Naive thymus-derived CD4-positive, alpha-beta T cell (primary cell): ENCODE measurements around the gene CCSER1. TPM values are rescaled to one million over a fixed set of nuclear protein-coding genes. Genes with fewer than 3 reads are reported as not detected.
A peak's percentile ranks its signal among the peaks of the same experiment; 100 is the strongest.

Source experiments
- ATAC-seq: fragments of 150-1000 bp; cut with Tn5 transposase; 2 replicates; pipeline ENCODE4 v1.10.0; 2021; ENCODE audit warnings: mild to moderate bottlenecking, moderate library complexity
- CTCF ChIA-PET: fragments of 350-600 bp; sonication (Branson Sonifier 250); formaldehyde crosslinking; loops from one replicate; lab custom pipeline; 2021; ENCODE audit warnings: antibody characterized with exemption; lab: Charles Lee
- POLR2A ChIA-PET: fragments of 350-600 bp; sonication (Branson Sonifier 250); formaldehyde crosslinking; loops from one replicate; lab custom pipeline; 2021; ENCODE audit warnings: antibody characterized with exemption, inconsistent platforms; lab: Charles Lee
- DNase-seq, 9 donors: peaks; one replicate each; pipeline versions ENCODE4 v3.0.0 to v3.0.0-alpha.2; 2020 to 2022; ENCODE audit warnings: mixed read lengths in 1 of 9
- H3K27ac ChIP-seq: one replicate; pipeline ENCODE4 v1.7.0; 2013; ENCODE audit warnings: mild to moderate bottlenecking, low read depth, low read length, moderate library complexity
- H3K27me3 ChIP-seq, 2 donors: one replicate each; pipeline ENCODE4 v1.7.0; 2013; ENCODE audit warnings: low read length in 2 of 2, mild to moderate bottlenecking in 2 of 2, moderate library complexity in 2 of 2; ENCODE audit not compliant: control insufficient read depth in 2 of 2, insufficient read depth in 2 of 2
- H3K36me3 ChIP-seq, 3 experiments: 1 replicate in 2 of 3; 2 replicates in 1 of 3; pipeline ENCODE4 v1.7.0; 2013; ENCODE audit warnings: low read length in 3 of 3, mild to moderate bottlenecking in 3 of 3, moderate library complexity in 1 of 3; ENCODE audit not compliant: insufficient read depth in 3 of 3, control insufficient read depth in 2 of 3
- H3K4me1 ChIP-seq, 2 donors: one replicate each; pipeline ENCODE4 v1.7.0; 2013; ENCODE audit warnings: low read length in 2 of 2, mild to moderate bottlenecking in 2 of 2, moderate library complexity in 1 of 2; ENCODE audit not compliant: control insufficient read depth in 2 of 2, insufficient read depth in 2 of 2
- H3K4me3 ChIP-seq: 2 replicates; pipeline ENCODE4 v1.7.0; 2013; ENCODE audit warnings: mild to moderate bottlenecking, low read length
- H3K9me3 ChIP-seq, 3 experiments: 1 replicate in 2 of 3; 2 replicates in 1 of 3; pipeline ENCODE4 v1.7.0; 2013; ENCODE audit warnings: low read length in 3 of 3; ENCODE audit not compliant: control insufficient read depth in 2 of 3
- H3K27ac Mint-ChIP-seq, 9 donors: one replicate each; pipeline ENCODE4 v1.8.0; 2020 to 2022; ENCODE audit warnings: mixed read lengths in 9 of 9, mild to moderate bottlenecking in 8 of 9, moderate library complexity in 5 of 9, inconsistent platforms in 2 of 9
- H3K27me3 Mint-ChIP-seq, 5 donors: one replicate each; pipeline ENCODE4 v1.8.0; 2021 to 2022; ENCODE audit warnings: mixed read lengths in 5 of 5, mild to moderate bottlenecking in 1 of 5
- H3K36me3 Mint-ChIP-seq, 5 donors: one replicate each; pipeline ENCODE4 v1.8.0; 2020 to 2022; ENCODE audit warnings: mixed read lengths in 5 of 5, mild to moderate bottlenecking in 3 of 5, inconsistent platforms in 1 of 5
- H3K4me1 Mint-ChIP-seq, 7 donors: one replicate each; pipeline ENCODE4 v1.8.0; 2020 to 2022; ENCODE audit warnings: mixed read lengths in 7 of 7, mild to moderate bottlenecking in 3 of 7, inconsistent platforms in 1 of 7
- H3K4me3 Mint-ChIP-seq, 10 donors: one replicate each; pipeline ENCODE4 v1.8.0; 2020 to 2022; ENCODE audit warnings: mild to moderate bottlenecking in 10 of 10, mixed read lengths in 10 of 10, moderate library complexity in 6 of 10, inconsistent platforms in 2 of 10
- H3K9me3 Mint-ChIP-seq, 11 donors: one replicate each; pipeline ENCODE4 v1.8.0; 2020 to 2022; ENCODE audit warnings: mixed read lengths in 11 of 11, mild to moderate bottlenecking in 4 of 11, inconsistent platforms in 1 of 11, moderate library complexity in 1 of 11
- intact Hi-C, 2 donors: fragments of 100-400 bp; cut with micrococcal nuclease; formaldehyde crosslinking; loops; one replicate each; pipeline ENCODE4 v1.15.1; 2023
- polyA plus RNA-seq, 2 donors: library from polyadenylated mRNA; unstranded; fragments of 300-500 nt; fragmentation: Illumina TruSeq; gene quantifications; one replicate each; pipeline ENCODE4 v1.2.3, GENCODE V29; 2021
- total RNA-seq, 6 experiments: library from RNA in 5 of 6; stranded (reverse) in 5 of 6; gene quantifications; 1 replicate in 5 of 6; 2 replicates in 1 of 6; pipeline ENCODE4 v1.2.3 and lab custom pipeline; 2021 to 2026

Gene CCSER1
- total and polyA plus RNA-seq, 7 experiments from 2014 or later = 0.30 to 4.0 (median 1.4) TPM; not detected in 3

GRCh38 chr4:90124276-90124675 lies 2.9 kb upstream of the CCSER1 start:
- CTCF ChIA-PET = no interaction called here
- Mint-ChIP-seq H3K27ac (no peak overlapping the region), H3K27me3 (peaks cover 40 to 52% (median 42%) of the 10 kb centered on the region in 5 donors), H3K4me3 (no peak overlapping the region), H3K4me1 (peaks cover 4 to 24% (median 22%) of the 10 kb centered on the region in 7 donors), H3K9me3 (no peaks in the 10 kb centered on the region), H3K36me3 (peaks cover 0 to 3% (median 0%) of the 10 kb centered on the region in 5 donors)
- intact Hi-C loops = no loop called here
- H3K36me3 ChIP-seq = no peaks in the 10 kb centered on the region
- no peaks in the 10 kb centered on the region for H3K9me3 ChIP-seq
- no peak for ATAC-seq
- no peak overlapping the region for H3K4me3 ChIP-seq
- DNase-seq = no peak
- H3K4me1 ChIP-seq = no peaks in the 10 kb centered on the region
- no peaks in the 10 kb centered on the region for H3K27me3 ChIP-seq
- POLR2A ChIA-PET = no interaction called here
- no peak overlapping the region for H3K27ac ChIP-seq

GRCh38 chr4:90126805-90127204 lies 389 bp upstream of the CCSER1 start:
- no peak overlapping the region for H3K27ac ChIP-seq
- ChIA-PET POLR2A (no interaction called here), CTCF (no interaction called here)
- H3K27ac Mint-ChIP-seq = no peak overlapping the region
- no peaks in the 10 kb centered on the region for H3K36me3 ChIP-seq
- no peaks in the 10 kb centered on the region for H3K4me1 ChIP-seq
- peaks cover 47 to 56% (median 51%) of the 10 kb centered on the region in 5 donors for H3K27me3 Mint-ChIP-seq
- H3K4me1 Mint-ChIP-seq = peaks cover 4 to 25% (median 22%) of the 10 kb centered on the region in 7 donors
- ATAC-seq (no peak), DNase-seq (no peak)
- peaks cover 0 to 2% (median 0%) of the 10 kb centered on the region in 11 donors for H3K9me3 Mint-ChIP-seq
- intact Hi-C loops = no loop called here
- no peaks in the 10 kb centered on the region for H3K27me3 ChIP-seq
- peak overlapping the region; percentile 4 to 82 (median 68) for H3K4me3 Mint-ChIP-seq
- H3K9me3 ChIP-seq = no peaks in the 10 kb centered on the region
- peaks cover 0 to 3% (median 0%) of the 10 kb centered on the region in 5 donors for H3K36me3 Mint-ChIP-seq
- no peak overlapping the region for H3K4me3 ChIP-seq

GRCh38 chr4:90127706-90128345 lies 632 bp downstream of the CCSER1 start:
- H3K4me1 ChIP-seq = no peaks in the 10 kb centered on the region
- Mint-ChIP-seq H3K4me3 (peak overlapping the region; percentile 67 to 83 (median 79)), H3K36me3 (peaks cover 0 to 3% (median 0%) of the 10 kb centered on the region in 5 donors), H3K27me3 (peaks cover 50 to 58% (median 53%) of the 10 kb centered on the region in 5 donors), H3K27ac (no peak overlapping the region), H3K9me3 (peaks cover 0 to 2% (median 0%) of the 10 kb centered on the region in 11 donors), H3K4me1 (peaks cover 4 to 25% (median 22%) of the 10 kb centered on the region in 7 donors)
- DNase-seq (no peak), ATAC-seq (peak; percentile 32)
- H3K9me3 ChIP-seq = no peaks in the 10 kb centered on the region
- H3K36me3 ChIP-seq = no peaks in the 10 kb centered on the region
- ChIA-PET POLR2A (no interaction called here), CTCF (no interaction called here)
- intact Hi-C loops = no loop called here
- no peak overlapping the region for H3K4me3 ChIP-seq
- no peaks in the 10 kb centered on the region for H3K27me3 ChIP-seq
- H3K27ac ChIP-seq = no peak overlapping the region

- H3K27me3 ChIP-seq = no peaks in the 10 kb centered on the region
- no peaks in the 10 kb centered on the region for H3K36me3 ChIP-seq
- H3K4me3 ChIP-seq = no peak overlapping the region
- H3K4me1 ChIP-seq = no peaks in the 10 kb centered on the region
- intact Hi-C loops = no loop called here
- Mint-ChIP-seq H3K27ac (peak overlapping the region in 1 of 9 donors; percentile 36), H3K4me1 (peaks cover 4 to 25% (median 22%) of the 10 kb centered on the region in 7 donors), H3K4me3 (peak overlapping the region; percentile 39 to 79 (median 71)), H3K27me3 (peaks cover 44 to 56% (median 53%) of the 10 kb centered on the region in 5 donors), H3K9me3 (peaks cover 0 to 2% (median 0%) of the 10 kb centered on the region in 11 donors), H3K36me3 (peaks cover 0 to 3% (median 0%) of the 10 kb centered on the region in 5 donors)
- H3K27ac ChIP-seq = no peak overlapping the region
- DNase-seq = peak in 1 of 9 donors; percentile 1
- ATAC-seq = no peak
- POLR2A ChIA-PET = no interaction called here
- H3K9me3 ChIP-seq = no peaks in the 10 kb centered on the region
- CTCF ChIA-PET = no interaction called here
Measured at GRCh38 chr4:90128961-90129495, 1.8 kb downstream of the CCSER1 start.

GRCh38 chr4:90130076-90130475 lies 2.9 kb downstream of the CCSER1 start:
- Mint-ChIP-seq H3K27me3 (peaks cover 40 to 54% (median 47%) of the 10 kb centered on the region in 5 donors), H3K27ac (no peak overlapping the region)
- ATAC-seq = no peak

GRCh38 chr4:90137555-90137954 lies 10.4 kb downstream of the CCSER1 start:
- Mint-ChIP-seq H3K4me1 (no peaks in the 10 kb centered on the region), H3K4me3 (no peak overlapping the region), H3K27me3 (peaks cover 0 to 4% (median 0%) of the 10 kb centered on the region in 5 donors), H3K36me3 (no peaks in the 10 kb centered on the region), H3K9me3 (no peaks in the 10 kb centered on the region), H3K27ac (no peak overlapping the region)
- CTCF ChIA-PET = no interaction called here
- intact Hi-C loops = no loop called here
- Histone ChIP-seq H3K27ac (no peak overlapping the region), H3K36me3 (no peaks in the 10 kb centered on the region), H3K4me3 (no peak overlapping the region), H3K4me1 (no peaks in the 10 kb centered on the region), H3K27me3 (no peaks in the 10 kb centered on the region), H3K9me3 (no peaks in the 10 kb centered on the region)
- no peak for DNase-seq
- ATAC-seq = no peak
- POLR2A ChIA-PET = no interaction called here

More at GRCh38 chr4:90130076-90130475, 2.9 kb downstream of the CCSER1 start:
- H3K4me3 Mint-ChIP-seq = no peak overlapping the region
- H3K36me3 ChIP-seq = no peaks in the 10 kb centered on the region
- no peaks in the 10 kb centered on the region for H3K27me3 ChIP-seq
- no peaks in the 10 kb centered on the region for H3K4me1 ChIP-seq
- POLR2A ChIA-PET = no interaction called here
- no peak overlapping the region for H3K27ac ChIP-seq
- peaks cover 0 to 3% (median 0%) of the 10 kb centered on the region in 5 donors for H3K36me3 Mint-ChIP-seq
- peaks cover 0 to 2% (median 0%) of the 10 kb centered on the region in 11 donors for H3K9me3 Mint-ChIP-seq
- H3K4me1 Mint-ChIP-seq = peaks cover 4 to 25% (median 22%) of the 10 kb centered on the region in 7 donors
- intact Hi-C loops = no loop called here
- CTCF ChIA-PET = no interaction called here
- H3K4me3 ChIP-seq = no peak overlapping the region
- DNase-seq = no peak
- no peaks in the 10 kb centered on the region for H3K9me3 ChIP-seq
